HG02884 (cell line): ENCODE data around the gene DPP9.

ENCODE experiments used
- ATAC-seq: cut with Tn5 transposase; IDR thresholded peaks from one replicate; pipeline ENCODE4 v1.9.1; 2021; ENCODE audit warnings: mild to moderate bottlenecking, moderate library complexity; ENCODE audit not compliant: unreplicated experiment

Gene DPP9

DNA sequence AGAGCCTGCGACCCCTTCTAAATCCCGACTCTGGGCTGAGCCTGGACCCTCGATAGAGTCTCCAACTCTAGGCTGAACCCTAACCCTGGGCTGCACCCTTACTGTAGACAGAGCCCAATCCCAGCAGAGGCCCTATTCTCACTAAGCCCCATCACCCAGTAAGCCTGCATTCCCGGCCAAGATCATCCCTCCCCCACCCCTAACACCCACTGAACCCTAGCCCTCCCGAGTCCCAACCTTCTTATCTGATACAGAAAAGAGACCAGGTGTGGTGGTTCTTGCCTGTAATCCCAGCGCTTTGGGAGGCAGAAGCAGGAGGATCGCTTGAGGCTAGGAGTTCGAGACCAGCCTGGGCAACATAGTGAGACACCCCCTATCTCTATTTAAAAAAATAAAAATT is 86.9 kb downstream of the DPP9 start:
- no peak for ATAC-seq

DNA sequence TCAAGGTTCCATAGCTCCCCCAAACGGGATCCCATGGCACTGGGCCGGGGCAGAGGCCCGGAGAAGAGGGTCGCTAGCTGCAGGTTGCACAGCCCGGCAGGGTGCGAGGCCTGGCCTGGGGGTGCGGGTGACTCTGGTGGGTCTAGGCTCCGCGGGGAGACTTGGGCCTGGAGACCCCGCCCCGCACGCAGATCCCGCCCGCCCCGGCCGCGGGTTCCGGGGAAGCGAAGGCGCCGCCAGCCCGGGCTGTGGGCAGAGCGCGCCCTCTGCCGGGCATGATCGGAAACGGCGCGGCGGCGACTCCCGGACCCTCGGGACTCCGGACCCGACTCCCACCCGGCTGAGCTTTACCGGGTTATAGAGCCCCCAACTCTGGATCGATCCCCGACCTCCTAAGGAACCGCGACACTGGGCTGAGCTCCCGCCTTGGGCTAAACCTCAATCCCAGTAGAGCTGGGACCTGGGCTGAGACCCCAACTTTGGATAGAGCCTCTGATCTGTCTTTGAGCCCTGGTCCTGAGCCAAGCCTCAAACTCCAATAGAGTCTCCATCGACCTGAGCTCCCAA is 87.4 kb downstream of the DPP9 start:
- no peak for ATAC-seq

DNA sequence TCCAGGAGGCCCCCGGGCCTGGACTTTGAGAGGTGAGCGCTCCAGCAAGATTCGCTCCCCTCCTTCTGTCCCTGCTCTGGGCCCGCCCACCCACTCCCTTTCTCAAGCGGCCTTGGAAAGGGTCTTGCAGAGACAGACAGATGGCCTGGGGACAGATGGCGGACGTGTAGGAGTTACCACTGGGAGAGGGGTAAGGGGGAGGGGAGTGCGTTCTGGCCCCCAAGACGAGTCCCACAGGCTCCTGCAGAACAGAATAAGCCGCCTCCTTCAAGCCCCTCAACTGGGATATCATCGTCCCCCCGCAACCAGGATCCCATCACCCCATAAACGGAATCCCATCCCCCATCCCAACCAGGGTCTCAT is 87.9 kb downstream of the DPP9 start:
- no peak for ATAC-seq

- no peak for ATAC-seq
These were observed 90.3 kb downstream of the DPP9 start for GRCh38 chr19:4633140-4633967.
